Measurements from ENCODE around the gene RPL18.
"Not testable (repeated sequence)": the region's sequence is repeated elsewhere in the genome, so short reads cannot be mapped to it uniquely, and the experiment has no call there.

The RPL18 gene

GRCh38 chr19:48644355-48644754, 25.4 kb upstream of the RPL18 start:
- DNase-seq: no peak

DNA sequence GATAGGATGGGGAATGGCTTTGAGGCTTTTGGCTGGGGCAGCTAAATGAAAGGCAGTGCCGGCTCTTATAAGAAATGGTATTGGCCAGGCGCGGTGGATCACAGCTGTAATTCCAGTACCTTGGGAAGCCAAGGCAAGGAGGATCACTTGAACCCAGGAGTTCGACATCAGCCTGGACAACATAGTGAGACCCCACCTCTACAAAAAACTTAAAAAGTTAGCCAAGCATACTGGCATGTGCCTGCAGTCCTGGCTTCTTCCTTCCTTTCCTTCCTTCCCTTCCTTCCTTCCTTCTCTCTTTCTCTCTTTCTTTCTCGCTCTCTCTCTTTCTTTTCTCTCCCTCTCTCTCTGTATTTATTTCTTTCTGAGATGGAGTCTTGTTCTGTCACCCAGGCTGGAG, 23.9 kb upstream of the RPL18 start:
- DNase-seq: no peak

DNA sequence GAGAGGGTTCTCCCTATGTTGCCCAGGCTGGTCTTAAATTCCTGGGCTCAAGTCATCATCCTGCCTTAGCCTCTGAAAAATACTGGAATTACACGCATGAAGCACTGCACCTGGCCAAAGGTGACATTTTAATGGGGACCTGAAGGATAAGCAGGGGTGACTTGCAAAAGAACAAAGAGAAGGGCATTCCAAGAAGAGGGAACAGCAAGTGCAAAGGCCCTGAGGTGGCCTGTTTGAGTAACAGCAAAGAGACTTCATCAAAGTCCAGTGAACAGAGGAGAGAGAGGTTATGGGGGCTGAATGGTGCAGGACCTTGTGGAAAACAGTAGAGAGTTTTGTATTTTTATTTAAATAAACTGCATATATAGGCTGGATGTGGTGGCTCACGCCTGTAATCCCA, 22.9 kb upstream of the RPL18 start:
- no peak for DNase-seq

- no peak for DNase-seq
Measured at GRCh38 chr19:48639483-48640375, 20.8 kb upstream of the RPL18 start.

DNA sequence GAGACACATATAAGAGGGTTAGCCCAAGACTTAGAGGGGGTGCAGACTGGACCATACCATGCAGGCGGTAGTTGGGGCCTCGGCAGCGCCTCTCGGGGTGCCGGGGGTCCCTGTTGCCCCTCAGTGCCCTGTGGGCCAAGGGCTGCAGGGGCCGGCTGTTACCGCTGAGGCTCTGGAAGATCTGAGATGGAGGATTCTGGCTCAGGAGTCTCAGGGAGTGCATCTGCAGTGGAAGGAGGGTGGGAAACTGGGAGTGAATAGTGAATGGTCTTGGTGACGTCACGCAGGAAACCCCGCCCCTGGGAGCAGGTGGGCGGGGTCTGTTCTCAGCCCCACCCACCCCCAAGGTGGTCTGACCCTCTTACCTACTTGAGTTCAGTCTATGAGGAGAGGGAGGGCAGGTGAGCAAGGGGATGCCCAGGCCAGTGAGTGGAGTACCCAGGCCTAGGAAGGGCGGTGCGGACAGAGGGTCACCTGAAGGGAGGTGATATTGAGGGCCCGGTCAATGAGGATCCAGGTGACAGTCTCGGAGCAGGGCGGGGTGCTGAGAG, 19.9 kb upstream of the RPL18 start:
- DNase-seq: no peak

GRCh38 chr19:48637948-48638830, 19.2 kb upstream of the RPL18 start:
- DNase-seq: peak; percentile 76

DNA sequence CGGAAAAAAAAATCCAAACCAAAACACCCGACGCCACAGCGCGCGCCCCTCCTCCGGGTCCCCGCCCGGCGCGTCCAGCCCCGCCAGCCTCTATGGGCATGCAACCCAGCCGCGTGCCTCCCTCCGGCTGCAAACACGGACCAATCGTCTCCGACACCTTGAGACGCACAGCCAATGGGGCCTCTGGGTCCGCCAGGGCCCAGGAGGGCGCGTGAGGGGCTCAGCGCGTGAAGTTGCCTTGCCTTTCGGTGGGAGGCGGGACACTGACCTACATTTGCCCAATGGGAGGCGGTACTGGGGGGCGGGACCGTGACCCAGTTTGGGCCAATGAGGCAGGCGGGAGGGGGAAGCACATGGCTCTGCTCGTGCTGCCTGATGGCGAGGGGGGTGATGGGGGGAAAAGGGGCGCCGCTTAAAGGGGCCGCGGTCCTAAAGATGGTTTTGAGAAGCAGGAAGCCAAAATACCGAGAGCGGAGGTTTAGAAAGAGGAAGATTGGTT, 18.5 kb upstream of the RPL18 start:
- peak; percentile 99 for DNase-seq

GRCh38 chr19:48636859-48637448, 18.0 kb upstream of the RPL18 start, which contains the start of gene DBP:
DBP (minus strand) TSS chr19:48637379; CDS start chr19:48636994, 385 bp downstream.
- peak; percentile 52 for DNase-seq

DNA sequence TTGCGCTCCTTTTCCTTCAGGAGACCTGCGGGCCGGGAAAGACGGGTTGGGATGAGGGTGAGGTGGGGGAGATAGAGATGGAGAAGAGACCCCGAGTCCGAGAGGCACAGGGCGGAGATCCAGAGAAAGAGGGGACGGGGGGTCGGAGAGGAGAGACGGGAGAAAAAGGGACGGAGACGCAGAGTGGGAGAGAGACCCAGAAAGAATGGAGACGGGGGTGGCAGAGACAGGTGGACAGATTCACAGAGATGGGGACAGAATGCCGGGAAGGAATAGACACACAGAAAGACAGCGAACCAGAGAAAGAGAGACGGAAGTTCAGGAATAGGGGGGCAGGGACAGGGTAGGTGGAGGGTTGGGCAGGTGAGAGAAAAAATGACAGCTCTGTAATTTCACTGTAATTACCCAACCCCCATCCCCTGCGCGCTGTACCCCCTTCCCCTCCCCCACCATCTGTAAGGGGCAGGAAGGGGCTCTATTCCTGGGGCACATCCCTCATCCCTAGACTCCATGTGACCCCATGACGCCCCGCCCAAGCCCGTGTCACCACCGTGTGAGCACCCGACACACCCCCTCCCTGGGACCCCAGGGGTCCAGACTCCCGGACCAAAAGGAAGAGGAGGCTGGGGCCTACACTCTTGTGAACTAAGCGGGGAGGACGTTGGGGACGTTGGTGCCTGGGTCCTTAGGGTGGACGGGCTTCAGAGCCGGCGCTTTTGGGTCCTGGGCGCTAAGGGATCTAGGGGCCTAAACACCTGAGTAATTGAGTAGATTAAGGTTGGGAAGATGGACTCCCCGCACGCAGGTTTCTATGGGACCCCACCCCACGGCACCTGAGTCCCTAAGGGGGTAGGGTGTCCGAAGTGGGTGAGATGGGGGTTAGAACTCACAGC, 17.2 kb upstream of the RPL18 start:
- no peak for DNase-seq

DNA sequence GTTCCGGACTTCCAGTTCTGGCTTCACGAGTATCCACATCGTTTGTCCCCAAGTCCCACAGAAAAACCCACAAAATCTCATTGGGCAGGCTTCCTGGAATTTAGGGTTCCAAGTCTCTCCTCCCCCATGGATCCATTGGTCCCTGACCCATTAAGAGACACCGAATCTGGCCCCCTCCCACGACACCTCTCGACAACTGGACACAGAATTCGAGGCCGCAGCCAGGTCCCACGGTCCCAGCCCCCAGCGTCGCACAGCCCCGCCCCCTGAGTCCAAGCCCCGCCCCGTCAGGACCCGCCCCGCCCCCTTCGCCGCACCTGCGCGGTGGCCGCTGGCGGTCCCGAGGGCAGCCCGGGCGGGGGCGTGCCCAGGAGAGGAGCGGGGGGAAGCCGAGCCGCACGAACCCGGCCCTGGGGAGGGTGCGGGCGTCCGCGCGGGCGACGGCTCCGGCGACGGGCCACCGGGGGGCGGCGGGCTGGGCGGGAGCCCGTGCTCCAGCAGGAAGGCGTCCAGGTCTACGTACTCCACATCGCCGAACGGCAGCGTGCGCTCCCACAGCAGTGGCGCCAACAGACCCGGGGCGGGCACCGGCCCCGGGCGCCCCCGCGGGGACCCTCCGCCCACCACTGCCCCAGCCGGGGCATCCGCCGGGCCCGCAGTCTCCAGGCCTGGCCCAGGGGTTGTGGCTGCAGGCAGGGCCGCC, 16.4 kb upstream of the RPL18 start:
- DNase-seq: peak; percentile 83

GRCh38 chr19:48634424-48635262, 15.7 kb upstream of the RPL18 start:
- peak; percentile 96 for DNase-seq

- DNase-seq: no peak
Measured at GRCh38 chr19:48634036-48634342, 15.0 kb upstream of the RPL18 start.

DNA sequence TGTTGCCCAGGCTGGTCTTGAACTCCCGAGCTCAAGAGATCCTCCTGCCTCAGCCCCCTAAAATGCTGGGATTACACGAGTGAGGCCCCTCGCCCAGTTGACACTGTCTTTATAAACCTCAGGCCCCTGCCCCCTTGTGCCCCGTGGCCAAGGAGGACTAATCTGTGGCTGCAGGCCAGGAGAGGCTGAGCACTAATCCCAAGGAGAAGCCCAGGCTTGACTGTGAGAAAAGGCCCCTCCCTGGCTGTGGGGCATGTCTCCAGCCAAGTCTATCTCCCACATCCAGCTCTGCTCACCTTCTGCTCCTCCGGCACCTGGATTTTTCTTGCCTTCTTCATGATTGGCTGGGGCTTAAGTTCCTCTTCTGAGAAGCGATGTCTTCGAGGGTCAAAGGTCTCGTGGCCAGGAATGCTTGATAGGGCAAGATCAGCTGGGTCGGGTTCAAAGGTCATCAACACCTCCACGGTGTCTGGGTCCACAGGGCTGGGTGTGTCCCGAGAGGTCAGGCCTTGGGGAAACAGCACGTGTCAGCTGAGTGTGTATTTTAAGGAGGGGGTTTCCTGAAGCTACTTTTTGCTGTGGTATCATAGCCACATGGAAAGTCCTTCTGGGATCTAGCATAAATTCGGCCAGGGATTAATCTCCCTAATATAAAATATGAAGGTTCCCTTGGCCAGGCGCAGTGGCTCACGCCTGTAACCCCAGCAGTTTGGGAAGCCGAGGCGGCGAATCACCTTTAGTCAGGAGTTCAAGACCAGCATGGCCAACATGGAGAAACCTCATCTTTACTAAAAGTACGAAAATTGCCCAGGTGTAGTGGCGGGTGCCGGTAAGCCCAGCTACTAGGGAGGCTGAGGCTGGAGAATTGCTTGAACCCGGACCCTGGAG, 14.4 kb upstream of the RPL18 start:
- no peak for DNase-seq

DNA sequence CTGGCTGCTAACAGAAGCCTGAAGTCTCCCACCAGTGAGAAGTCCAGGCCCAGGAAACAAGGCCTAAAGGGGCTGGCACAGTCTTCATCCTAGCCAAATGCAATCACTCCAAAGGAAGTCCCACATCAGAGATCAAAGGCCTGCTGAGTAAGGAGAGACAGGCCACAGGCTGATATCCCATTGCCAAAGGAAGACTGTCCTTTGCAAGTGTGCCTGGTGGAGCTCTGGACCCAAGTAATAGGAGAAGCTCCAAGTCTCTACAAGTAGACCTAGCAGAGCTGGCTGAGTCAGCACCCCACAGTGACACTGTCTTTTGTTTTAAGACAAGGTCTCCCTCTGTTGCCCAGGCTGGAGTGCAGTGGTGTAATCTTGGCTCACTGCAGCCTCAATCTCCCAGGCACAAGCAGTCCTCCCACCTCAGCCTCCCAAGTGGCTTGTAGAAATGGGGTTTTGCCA, 13.7 kb upstream of the RPL18 start:
- DNase-seq: no peak

- DNase-seq: not testable (repeated sequence)
Measured at GRCh38 chr19:48632286-48632685, 13.3 kb upstream of the RPL18 start.

DNA sequence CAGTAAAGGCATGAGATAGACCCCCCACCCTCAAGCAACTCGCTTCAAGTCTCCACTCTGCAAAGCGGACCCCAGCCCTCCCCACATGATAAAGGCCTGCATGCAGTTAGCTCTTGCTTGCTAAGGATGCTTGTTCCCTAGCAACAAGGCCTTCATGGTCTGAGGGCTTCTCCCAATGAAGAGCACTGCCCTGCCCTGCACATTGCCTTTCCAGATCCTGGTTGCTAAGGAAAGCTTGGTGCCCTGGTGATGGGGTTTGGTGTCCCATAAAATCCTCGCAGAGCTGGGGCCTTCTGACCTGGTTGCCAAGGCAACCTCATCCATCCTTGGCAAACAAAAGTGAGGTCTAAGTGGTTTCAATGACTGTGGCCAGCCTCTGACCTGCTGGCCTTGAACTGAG, 12.2 kb upstream of the RPL18 start:
- DNase-seq: no peak

- no peak for DNase-seq
Measured at GRCh38 chr19:48630296-48631063, 11.5 kb upstream of the RPL18 start.

DNA sequence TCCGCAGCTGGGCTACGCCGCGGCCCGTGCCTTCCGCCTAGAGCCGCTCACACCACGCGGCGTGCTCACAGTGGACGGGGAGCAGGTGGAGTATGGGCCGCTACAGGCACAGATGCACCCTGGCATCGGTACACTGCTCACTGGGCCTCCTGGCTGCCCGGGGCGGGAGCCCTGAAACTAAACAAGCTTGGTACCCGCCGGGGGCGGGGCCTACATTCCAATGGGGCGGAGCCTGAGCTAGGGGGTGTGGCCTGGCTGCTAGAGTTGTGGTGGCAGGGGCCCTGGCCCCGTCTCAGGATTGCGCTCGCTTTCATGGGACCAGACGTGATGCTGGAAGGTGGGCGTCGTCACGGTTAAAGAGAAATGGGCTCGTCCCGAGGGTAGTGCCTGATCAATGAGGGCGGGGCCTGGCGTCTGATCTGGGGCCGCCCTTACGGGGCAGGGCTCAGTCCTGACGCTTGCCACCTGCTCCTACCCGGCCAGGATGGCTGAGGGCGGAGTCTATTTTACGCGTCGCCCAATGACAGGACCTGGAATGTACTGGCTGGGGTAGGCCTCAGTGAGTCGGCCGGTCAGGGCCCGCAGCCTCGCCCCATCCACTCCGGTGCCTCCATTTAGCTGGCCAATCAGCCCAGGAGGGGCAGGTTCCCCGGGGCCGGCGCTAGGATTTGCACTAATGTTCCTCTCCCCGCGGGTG, 10.8 kb upstream of the RPL18 start:
- DNase-seq: peak; percentile 68

Measured in stimulated activated CD8-positive, alpha-beta memory T cell treated with anti-CD3 and anti-CD28 coated beads, Interleukin-4, amount 100 ng/mL, for 48 hours (primary cell).